HEK293T (cell line): ENCODE data around the gene MICU2.

Source experiments
- ARNT ChIP-seq: fragments of 450-650 bp; IDR thresholded peaks from 2 replicates; pipeline ENCODE4 v1.6.1; 2017; ENCODE audit warnings: mild to moderate bottlenecking
- BHLHE40 ChIP-seq: fragments of 450-650 bp; IDR thresholded peaks from 2 replicates; pipeline ENCODE4 v1.6.1; 2016; ENCODE audit warnings: mild to moderate bottlenecking, moderate library complexity, borderline replicate concordance
- ELF4 ChIP-seq: fragments of 450-650 bp; IDR thresholded peaks from 2 replicates; pipeline ENCODE4 v1.6.1; 2017; ENCODE audit warnings: antibody characterized with exemption
- FOXA1 ChIP-seq: fragments of 450-650 bp; IDR thresholded peaks from 2 replicates; pipeline ENCODE4 v1.6.1; 2016; ENCODE audit warnings: mild to moderate bottlenecking
- FOXK2 ChIP-seq: fragments of 450-650 bp; IDR thresholded peaks from 2 replicates; pipeline ENCODE4 v1.6.1; 2016; ENCODE audit warnings: mild to moderate bottlenecking
- FOXM1 ChIP-seq: fragments of 450-650 bp; IDR thresholded peaks from 2 replicates; pipeline ENCODE4 v1.6.1; 2017; ENCODE audit warnings: mild to moderate bottlenecking, borderline replicate concordance
- L3MBTL2 ChIP-seq: fragments of 450-650 bp; conservative IDR thresholded peaks from 2 replicates; pipeline ENCODE4 v1.6.1; 2016; ENCODE audit warnings: mild to moderate bottlenecking
- LEF1 ChIP-seq: fragments of 450-650 bp; IDR thresholded peaks from 2 replicates; pipeline ENCODE4 v1.6.1; 2017; ENCODE audit warnings: mild to moderate bottlenecking, borderline replicate concordance
- NFRKB ChIP-seq: fragments of 450-650 bp; IDR thresholded peaks from 2 replicates; pipeline ENCODE4 v1.6.1; 2016; ENCODE audit warnings: mild to moderate bottlenecking, moderate library complexity
- SP1 ChIP-seq: fragments of 450-650 bp; IDR thresholded peaks from 2 replicates; pipeline ENCODE4 v1.6.1; 2017
- SUZ12 ChIP-seq: fragments of 450-650 bp; IDR thresholded peaks from 2 replicates; pipeline ENCODE4 v1.6.1; 2016; ENCODE audit warnings: mild to moderate bottlenecking
- TARDBP ChIP-seq: fragments of 450-650 bp; IDR thresholded peaks from 2 replicates; pipeline ENCODE4 v1.6.1; 2016
- ZNF384 ChIP-seq: fragments of 450-650 bp; IDR thresholded peaks from 2 replicates; pipeline ENCODE4 v1.6.1; 2016
- TF ChIP-seq, protein P1 (sequence below): fragments of 450-650 bp; IDR thresholded peaks from 2 replicates; pipeline ENCODE4 v1.6.1; 2016

GRCh38 chr13:21470785-21471184, 133.2 kb downstream of the MICU2 start:
- TF ChIP-seq SP1: no peak
- TF ChIP-seq LEF1: no peak
- TF ChIP-seq FOXK2: no peak
- TF ChIP-seq ARNT: no peak
- TF ChIP-seq, protein P1, sequence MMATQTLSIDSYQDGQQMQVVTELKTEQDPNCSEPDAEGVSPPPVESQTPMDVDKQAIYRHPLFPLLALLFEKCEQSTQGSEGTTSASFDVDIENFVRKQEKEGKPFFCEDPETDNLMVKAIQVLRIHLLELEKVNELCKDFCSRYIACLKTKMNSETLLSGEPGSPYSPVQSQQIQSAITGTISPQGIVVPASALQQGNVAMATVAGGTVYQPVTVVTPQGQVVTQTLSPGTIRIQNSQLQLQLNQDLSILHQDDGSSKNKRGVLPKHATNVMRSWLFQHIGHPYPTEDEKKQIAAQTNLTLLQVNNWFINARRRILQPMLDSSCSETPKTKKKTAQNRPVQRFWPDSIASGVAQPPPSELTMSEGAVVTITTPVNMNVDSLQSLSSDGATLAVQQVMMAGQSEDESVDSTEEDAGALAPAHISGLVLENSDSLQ: no peak
- TF ChIP-seq FOXA1: no peak
- no peak for TF ChIP-seq TARDBP
- no peak for TF ChIP-seq BHLHE40
- no peak for TF ChIP-seq FOXM1
- TF ChIP-seq SUZ12: no peak
- no peak for TF ChIP-seq L3MBTL2
- TF ChIP-seq NFRKB: no peak
- no peak for TF ChIP-seq ZNF384
- TF ChIP-seq ELF4: no peak
